Fibroblast of lung (primary cell): ENCODE data around the gene ADGRD1. TPM values are rescaled to one million over a fixed set of nuclear protein-coding genes. Genes with fewer than 3 reads are reported as not detected.

Source experiments
- DNase-seq, 2 donors: peaks; one replicate each; pipeline versions ENCODE4 v3.0.0 to v3.0.0-alpha.2; 2010; ENCODE audit warnings: low read depth in 2 of 2
- H2AFZ ChIP-seq: 2 replicates; pipeline ENCODE4 v1.5.1; 2012; ENCODE audit warnings: low read length, control low read depth, inconsistent platforms
- H3K27ac ChIP-seq: 2 replicates; pipeline ENCODE4 v1.5.1; 2011; ENCODE audit warnings: low read length, control low read depth; ENCODE audit not compliant: insufficient read depth
- H3K27me3 ChIP-seq: 2 replicates; pipeline ENCODE4 v1.5.1; 2011; ENCODE audit warnings: mild to moderate bottlenecking, low read length; ENCODE audit not compliant: control insufficient read depth, insufficient read depth
- H3K36me3 ChIP-seq: 2 replicates; pipeline ENCODE4 v1.5.1; 2011; ENCODE audit warnings: low read length; ENCODE audit not compliant: control insufficient read depth, insufficient read depth
- H3K4me1 ChIP-seq: 2 replicates; pipeline ENCODE4 v1.5.1; 2011; ENCODE audit warnings: low read length; ENCODE audit not compliant: control insufficient read depth, insufficient read depth; ENCODE audit errors: extremely low read depth
- H3K4me2 ChIP-seq: 2 replicates; pipeline ENCODE4 v1.5.1; 2011; ENCODE audit warnings: low read length, control low read depth; ENCODE audit not compliant: insufficient read depth; ENCODE audit errors: extremely low read depth
- H3K4me3 ChIP-seq, 4 experiments: fragments of 200-600 bp in 1 of 4; sonication (generic) in 1 of 4; replicated peaks in 1 of 4; 2 replicates each; pipeline ENCODE4 v1.5.1; 2011 to 2016; ENCODE audit warnings: low read length in 4 of 4, low read depth in 3 of 4, mild to moderate bottlenecking in 3 of 4, control low read depth in 2 of 4, inconsistent platforms in 1 of 4, mixed read lengths in 1 of 4; ENCODE audit not compliant: insufficient read depth in 1 of 4; ENCODE audit errors: control extremely low read depth in 1 of 4
- H3K79me2 ChIP-seq: 2 replicates; pipeline ENCODE4 v1.5.1; 2012; ENCODE audit warnings: mild to moderate bottlenecking, low read length, inconsistent platforms; ENCODE audit not compliant: control insufficient read depth, insufficient read depth
- H3K9ac ChIP-seq: 2 replicates; pipeline ENCODE4 v1.5.1; 2011; ENCODE audit warnings: mild to moderate bottlenecking, low read length, control low read depth; ENCODE audit not compliant: insufficient read depth
- H3K9me3 ChIP-seq: 2 replicates; pipeline ENCODE4 v1.5.1; 2012; ENCODE audit warnings: low read depth, low read length; ENCODE audit not compliant: control insufficient read depth, insufficient read depth
- H4K20me1 ChIP-seq: 2 replicates; pipeline ENCODE4 v1.5.1; 2011; ENCODE audit warnings: low read length; ENCODE audit not compliant: control insufficient read depth, insufficient read depth; ENCODE audit errors: extremely low read depth
- CTCF ChIP-seq, 2 donors: IDR thresholded peaks in 1 of 2; conservative IDR thresholded peaks in 1 of 2; 1 replicate in 1 of 2; 2 replicates in 1 of 2; pipeline ENCODE4 v1.5.1; 2011 to 2012; ENCODE audit warnings: low read length in 2 of 2, control low read depth in 1 of 2, inconsistent platforms in 1 of 2, low read depth in 1 of 2, mild to moderate bottlenecking in 1 of 2
- EZH2 ChIP-seq: IDR thresholded peaks from 2 replicates; pipeline ENCODE4 v1.5.1; 2012; ENCODE audit warnings: low read length, control low read depth, mild to moderate bottlenecking; ENCODE audit errors: missing control alignments
- polyA plus RNA-seq, 2 donors: library from polyadenylated mRNA; depleted of rRNA in 1 of 2; stranded (reverse) in 1 of 2; unstranded in 1 of 2; fragments of >200 nt; gene quantifications; 2 replicates each; pipeline ENCODE4 v1.2.1, GENCODE V29; 2011 to 2012; ENCODE audit warnings: missing spikeins in 1 of 2
- total RNA-seq: library from RNA; depleted of rRNA; stranded (reverse); fragments of >200 nt; gene quantifications from 2 replicates; pipeline ENCODE4 v1.2.1, GENCODE V29; 2014

The ADGRD1 gene
- total and polyA plus RNA-seq, 2 donors (not counting 1 experiment from before 2014, with no cell fraction given) = 7.3 to 11.6 TPM

GRCh38 chr12:130960058-130960457 is 6.4 kb downstream of the ADGRD1 start:
- no peak for DNase-seq
- Histone ChIP-seq H3K9me3 (no peaks in the 10 kb centered on the region), H3K9ac (no peak overlapping the region), H3K4me3 (no peak overlapping the region), H4K20me1 (no peaks in the 10 kb centered on the region), H2AFZ (no peak overlapping the region), H3K4me2 (no peak overlapping the region), H3K27me3 (no peaks in the 10 kb centered on the region), H3K27ac (no peak overlapping the region), H3K79me2 (no peaks in the 10 kb centered on the region), H3K4me1 (no peaks in the 10 kb centered on the region), H3K36me3 (no peaks in the 10 kb centered on the region)
- no peak for TF ChIP-seq CTCF (conservative IDR thresholded peaks at IDR 0.05 in 1 of 2, IDR thresholded peaks at IDR 0.05 in 1 of 2; ENCODE audit: low read depth in 1 of 2, low read length in 2 of 2)
- TF ChIP-seq EZH2 = no peak

- no peaks in the 10 kb centered on the region for H3K27me3 ChIP-seq
- no peak overlapping the region for H3K4me2 ChIP-seq
- no peaks in the 10 kb centered on the region for H4K20me1 ChIP-seq
- H3K4me1 ChIP-seq = no peaks in the 10 kb centered on the region
- TF ChIP-seq EZH2 = no peak
- TF ChIP-seq CTCF (conservative IDR thresholded peaks at IDR 0.05 in 1 of 2, IDR thresholded peaks at IDR 0.05 in 1 of 2; ENCODE audit: low read depth in 1 of 2, low read length in 2 of 2) = no peak
- no peak overlapping the region for H3K4me3 ChIP-seq
- no peak overlapping the region for H3K27ac ChIP-seq
- H3K36me3 ChIP-seq = no peaks in the 10 kb centered on the region
- H3K9me3 ChIP-seq = no peaks in the 10 kb centered on the region
- H3K9ac ChIP-seq = no peak overlapping the region
- no peak for DNase-seq
- no peaks in the 10 kb centered on the region for H3K79me2 ChIP-seq
- H2AFZ ChIP-seq = no peak overlapping the region
Observed at GRCh38 chr12:130960787-130961186, 7.1 kb downstream of the ADGRD1 start.

- H2AFZ ChIP-seq = peak overlapping the region; percentile 4
- TF ChIP-seq CTCF (conservative IDR thresholded peaks at IDR 0.05 in 1 of 2, IDR thresholded peaks at IDR 0.05 in 1 of 2; ENCODE audit: low read depth in 1 of 2, low read length in 2 of 2) = no peak
- no peak for TF ChIP-seq EZH2
Observed at GRCh38 chr12:130961921-130962451, 8.3 kb downstream of the ADGRD1 start.

More at GRCh38 chr12:130961921-130962451, 8.3 kb downstream of the ADGRD1 start:
- Histone ChIP-seq H3K27ac (no peak overlapping the region), H3K9me3 (no peaks in the 10 kb centered on the region), H3K9ac (no peak overlapping the region), H3K79me2 (no peaks in the 10 kb centered on the region), H3K4me3 (no peak overlapping the region), H4K20me1 (no peaks in the 10 kb centered on the region), H3K36me3 (no peaks in the 10 kb centered on the region), H3K4me1 (no peaks in the 10 kb centered on the region), H3K4me2 (no peak overlapping the region), H3K27me3 (no peaks in the 10 kb centered on the region)
- no peak for DNase-seq
